HEK293T (cell line): Measurements from ENCODE around the gene ARAF.

Experiments used
- CTCF ChIA-PET: fragments of 350-600 bp; formaldehyde crosslinking; extraction: SDS; loops from one replicate; lab custom pipeline; 2021; ENCODE audit warnings: antibody characterized with exemption, inconsistent platforms; lab: Yijun Ruan, JAX
- POLR2A ChIA-PET: fragments of 350-600 bp; formaldehyde crosslinking; extraction: SDS; loops from one replicate; lab custom pipeline; 2020; ENCODE audit warnings: antibody characterized with exemption, inconsistent platforms; lab: Yijun Ruan, JAX
- DNase-seq: peaks from one replicate; pipeline ENCODE4 v3.0.0; 2012; ENCODE audit warnings: mixed read lengths; ENCODE audit errors: extremely low spot score
- ARNT ChIP-seq: fragments of 450-650 bp; IDR thresholded peaks from 2 replicates; pipeline ENCODE4 v1.6.1; 2017; ENCODE audit warnings: mild to moderate bottlenecking
- BHLHE40 ChIP-seq: fragments of 450-650 bp; IDR thresholded peaks from 2 replicates; pipeline ENCODE4 v1.6.1; 2016; ENCODE audit warnings: mild to moderate bottlenecking, moderate library complexity, borderline replicate concordance
- CTBP1 ChIP-seq: fragments of 450-650 bp; IDR thresholded peaks from 2 replicates; pipeline ENCODE4 v1.6.1; 2016; ENCODE audit warnings: borderline replicate concordance
- ELF4 ChIP-seq: fragments of 450-650 bp; IDR thresholded peaks from 2 replicates; pipeline ENCODE4 v1.6.1; 2017; ENCODE audit warnings: antibody characterized with exemption
- FOXA1 ChIP-seq: fragments of 450-650 bp; IDR thresholded peaks from 2 replicates; pipeline ENCODE4 v1.6.1; 2016; ENCODE audit warnings: mild to moderate bottlenecking
- FOXK2 ChIP-seq: fragments of 450-650 bp; IDR thresholded peaks from 2 replicates; pipeline ENCODE4 v1.6.1; 2016; ENCODE audit warnings: mild to moderate bottlenecking
- FOXM1 ChIP-seq: fragments of 450-650 bp; IDR thresholded peaks from 2 replicates; pipeline ENCODE4 v1.6.1; 2017; ENCODE audit warnings: mild to moderate bottlenecking, borderline replicate concordance
- HDGF ChIP-seq: fragments of 450-650 bp; IDR thresholded peaks from 2 replicates; pipeline ENCODE4 v1.6.1; 2017; ENCODE audit warnings: antibody characterized with exemption, borderline replicate concordance
- L3MBTL2 ChIP-seq: fragments of 450-650 bp; conservative IDR thresholded peaks from 2 replicates; pipeline ENCODE4 v1.6.1; 2016; ENCODE audit warnings: mild to moderate bottlenecking
- LEF1 ChIP-seq: fragments of 450-650 bp; IDR thresholded peaks from 2 replicates; pipeline ENCODE4 v1.6.1; 2017; ENCODE audit warnings: mild to moderate bottlenecking, borderline replicate concordance
- NFRKB ChIP-seq: fragments of 450-650 bp; IDR thresholded peaks from 2 replicates; pipeline ENCODE4 v1.6.1; 2016; ENCODE audit warnings: mild to moderate bottlenecking, moderate library complexity
- PKNOX1 ChIP-seq: fragments of 450-650 bp; IDR thresholded peaks from 2 replicates; pipeline ENCODE4 v1.6.1; 2016
- SP1 ChIP-seq: fragments of 450-650 bp; IDR thresholded peaks from 2 replicates; pipeline ENCODE4 v1.6.1; 2017
- SUZ12 ChIP-seq: fragments of 450-650 bp; IDR thresholded peaks from 2 replicates; pipeline ENCODE4 v1.6.1; 2016; ENCODE audit warnings: mild to moderate bottlenecking
- TARDBP ChIP-seq: fragments of 450-650 bp; IDR thresholded peaks from 2 replicates; pipeline ENCODE4 v1.6.1; 2016
- ZNF384 ChIP-seq: fragments of 450-650 bp; IDR thresholded peaks from 2 replicates; pipeline ENCODE4 v1.6.1; 2016

Gene ARAF

GRCh38 chrX:47571896-47572295 lies 10.9 kb downstream of the ARAF start:
- TF ChIP-seq FOXM1: no peak
- TF ChIP-seq ELF4: no peak
- no peak for TF ChIP-seq NFRKB
- no peak for TF ChIP-seq CTBP1
- TF ChIP-seq FOXK2: no peak
- no peak for TF ChIP-seq SP1
- TF ChIP-seq HDGF: no peak
- no peak for TF ChIP-seq L3MBTL2
- DNase-seq: no peak
- ChIA-PET CTCF (no interaction called here), POLR2A (interaction anchor here (0.6 to 1.2 kb wide), 2 partner anchors 10 to 339 kb away, joined by 3 read pairs; no protein-coding TSS in a partner anchor)

GRCh38 chrX:47572773-47573340 lies 11.9 kb downstream of the ARAF start:
- TF ChIP-seq NFRKB (no peak), ZNF384 (no peak), PKNOX1 (no peak), FOXK2 (no peak), FOXM1 (no peak), SP1 (no peak), FOXA1 (no peak), ARNT (no peak), HDGF (no peak), L3MBTL2 (no peak), TARDBP (no peak), ELF4 (no peak), BHLHE40 (no peak), SUZ12 (no peak), LEF1 (no peak), CTBP1 (no peak)
- no peak for DNase-seq
- CTCF ChIA-PET: no interaction called here
- POLR2A ChIA-PET: interaction anchor here (0.6 kb wide), 1 partner anchor 340 kb away, joined by 3 read pairs; no protein-coding TSS in a partner anchor

- TF ChIP-seq PKNOX1 (no peak), FOXM1 (no peak), NFRKB (no peak), HDGF (no peak), BHLHE40 (no peak), FOXA1 (no peak), ARNT (no peak), TARDBP (no peak)
- POLR2A ChIA-PET: interaction anchor here (1.1 kb wide), 1 partner anchor 8 kb away, joined by 5 read pairs; the partner anchor contains the start of gene TIMP1
- no peak for DNase-seq
- CTCF ChIA-PET: no interaction called here
Observed at GRCh38 chrX:47573341-47574075, 12.5 kb downstream of the ARAF start.

GRCh38 chrX:47574076-47574546 lies 13.1 kb downstream of the ARAF start:
- TF ChIP-seq FOXM1: no peak
- TF ChIP-seq HDGF: no peak
- no peak for TF ChIP-seq TARDBP
- TF ChIP-seq LEF1: no peak
- TF ChIP-seq PKNOX1: no peak
- no peak for TF ChIP-seq ARNT
- TF ChIP-seq SUZ12: no peak
- POLR2A ChIA-PET: interaction anchor here (1.1 kb wide), 1 partner anchor 8 kb away, joined by 5 read pairs; the partner anchor contains the start of gene TIMP1
- CTCF ChIA-PET: no interaction called here
- DNase-seq: no peak

- no peak for DNase-seq
- TF ChIP-seq FOXM1: no peak
- no peak for TF ChIP-seq HDGF
- TF ChIP-seq TARDBP: no peak
- no peak for TF ChIP-seq FOXK2
- no peak for TF ChIP-seq BHLHE40
- no peak for TF ChIP-seq NFRKB
- no peak for TF ChIP-seq CTBP1
- TF ChIP-seq FOXA1: no peak
- no peak for TF ChIP-seq ELF4
- TF ChIP-seq PKNOX1: no peak
- no peak for TF ChIP-seq L3MBTL2
- no peak for TF ChIP-seq SUZ12
- ChIA-PET CTCF (no interaction called here), POLR2A (interaction anchor here (1.1 kb wide), 1 partner anchor 7 kb away, joined by 5 read pairs; the partner anchor contains the start of gene TIMP1)
Observed at GRCh38 chrX:47574547-47575301, 13.7 kb downstream of the ARAF start.
